ENCODE measurements around the gene EBF3. TPM values are rescaled to one million over a fixed set of nuclear protein-coding genes. Genes with fewer than 3 reads are reported as not detected.
A peak's percentile ranks its signal among the peaks of the same experiment; 100 is the strongest.

EBF3 gene
- total RNA-seq, 1 experiment from 2014 or later = not detected

DNA sequence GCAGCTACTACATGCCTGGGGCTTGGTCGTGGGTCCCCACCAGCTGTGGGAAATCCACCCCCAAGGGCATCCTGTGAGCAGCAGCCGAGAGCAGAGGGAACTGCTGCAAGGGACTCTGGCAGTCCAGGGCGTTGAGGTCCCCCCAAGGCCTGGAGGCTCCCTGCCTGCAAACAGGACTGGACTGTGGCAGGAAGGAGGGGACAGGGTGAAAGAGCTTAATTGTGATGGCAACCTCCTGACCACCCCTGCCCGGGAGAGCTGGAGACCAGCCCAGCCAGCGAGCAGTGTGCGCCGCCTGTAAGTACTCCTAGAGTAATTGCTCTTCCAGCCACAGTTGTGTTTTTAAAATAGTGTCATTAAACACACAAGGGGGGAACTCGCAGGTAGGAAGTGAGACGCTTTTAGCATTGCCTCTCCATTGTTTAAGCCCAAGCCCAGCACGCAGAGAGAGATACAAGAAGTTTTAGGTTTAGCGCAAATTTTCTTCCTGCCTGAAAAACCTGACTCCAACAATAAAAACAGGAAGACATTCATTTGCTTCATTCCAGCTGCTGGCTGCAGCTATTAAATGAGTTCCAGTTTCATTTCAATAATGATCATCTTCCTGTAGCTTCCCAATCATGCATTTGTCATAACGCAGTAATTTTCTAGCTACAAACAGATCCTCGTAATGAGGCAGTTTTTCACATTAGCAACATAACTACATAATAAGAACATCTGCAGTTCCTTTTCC, 111.1 kb downstream of the EBF3 start:
- ChIA-PET CTCF (no interaction called here), POLR2A (ENCODE audit: unreplicated experiment) (no interaction called here)
- H3K9me2 ChIP-seq (ENCODE audit: insufficient read depth) = no peaks in the 10 kb centered on the region
- no peaks in the 10 kb centered on the region for H3K36me3 ChIP-seq (ENCODE audit: low read depth)
- no peak for DNase-seq
- peak; percentile 85; the same call in 1 of the 2 replicates for TF ChIP-seq EZH2 (IDR thresholded peaks at IDR 0.05; ENCODE audit: low read depth)
- TF ChIP-seq, protein P1, sequence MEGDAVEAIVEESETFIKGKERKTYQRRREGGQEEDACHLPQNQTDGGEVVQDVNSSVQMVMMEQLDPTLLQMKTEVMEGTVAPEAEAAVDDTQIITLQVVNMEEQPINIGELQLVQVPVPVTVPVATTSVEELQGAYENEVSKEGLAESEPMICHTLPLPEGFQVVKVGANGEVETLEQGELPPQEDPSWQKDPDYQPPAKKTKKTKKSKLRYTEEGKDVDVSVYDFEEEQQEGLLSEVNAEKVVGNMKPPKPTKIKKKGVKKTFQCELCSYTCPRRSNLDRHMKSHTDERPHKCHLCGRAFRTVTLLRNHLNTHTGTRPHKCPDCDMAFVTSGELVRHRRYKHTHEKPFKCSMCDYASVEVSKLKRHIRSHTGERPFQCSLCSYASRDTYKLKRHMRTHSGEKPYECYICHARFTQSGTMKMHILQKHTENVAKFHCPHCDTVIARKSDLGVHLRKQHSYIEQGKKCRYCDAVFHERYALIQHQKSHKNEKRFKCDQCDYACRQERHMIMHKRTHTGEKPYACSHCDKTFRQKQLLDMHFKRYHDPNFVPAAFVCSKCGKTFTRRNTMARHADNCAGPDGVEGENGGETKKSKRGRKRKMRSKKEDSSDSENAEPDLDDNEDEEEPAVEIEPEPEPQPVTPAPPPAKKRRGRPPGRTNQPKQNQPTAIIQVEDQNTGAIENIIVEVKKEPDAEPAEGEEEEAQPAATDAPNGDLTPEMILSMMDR (conservative IDR thresholded peaks at IDR 0.05) = no peak
- no peaks in the 10 kb centered on the region for H3K79me2 ChIP-seq (ENCODE audit: low read depth)
- H3K27me3 ChIP-seq (ENCODE audit: insufficient read depth, low read depth) = peaks cover 95% of the 10 kb centered on the region
- no peak overlapping the region for H3K27ac ChIP-seq
- intact Hi-C loops (cut with micrococcal nuclease; ENCODE audit: unreplicated experiment) = no loop called here
- no peak overlapping the region for H3K4me2 ChIP-seq
- no peak overlapping the region for H2AFZ ChIP-seq
- no TSS peak for BruUV-seq (replicated peaks)
- H3K4me3 ChIP-seq = no peak overlapping the region
- H3K4me1 ChIP-seq (replicated peaks; ENCODE audit: insufficient read depth) = no peaks in the 10 kb centered on the region
- H4K20me1 ChIP-seq (ENCODE audit: insufficient read depth) = no peaks in the 10 kb centered on the region
- H3F3A ChIP-seq (ENCODE audit: insufficient read depth, low read depth) = no peaks in the 10 kb centered on the region
- no peaks in the 10 kb centered on the region for H3K9me3 ChIP-seq (ENCODE audit: insufficient read depth, low read depth)

DNA sequence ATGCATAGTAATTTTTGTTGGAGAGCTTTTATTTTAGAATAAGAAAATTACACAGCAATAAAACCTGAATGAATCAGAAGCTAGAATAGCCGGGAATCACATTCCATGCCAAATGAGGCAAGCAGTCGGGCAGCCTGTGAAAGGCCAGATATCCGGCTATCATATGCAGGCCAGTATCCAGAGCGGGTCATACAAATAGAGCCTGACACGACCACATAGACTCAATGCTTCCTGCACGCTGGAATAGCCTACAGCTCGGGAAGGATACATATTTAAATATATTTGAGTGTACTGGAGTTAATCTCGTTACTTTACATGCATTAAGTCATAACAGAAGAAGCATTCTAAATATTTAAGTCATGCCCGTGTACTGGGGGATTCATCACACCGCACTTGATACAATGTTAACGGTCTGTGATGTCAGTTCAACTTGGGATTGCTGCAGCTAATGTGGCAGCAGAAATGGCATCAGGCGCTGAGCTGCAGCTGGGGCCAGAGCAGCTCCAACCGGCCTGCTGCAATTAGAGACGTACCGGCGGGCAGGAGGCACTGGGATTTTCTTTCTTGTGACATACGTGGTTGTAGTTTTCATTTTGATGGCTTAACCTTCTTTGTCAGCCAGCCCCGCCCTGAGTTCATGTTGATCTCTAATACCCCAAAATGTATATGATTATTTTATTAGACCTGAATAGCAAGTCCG, 112.0 kb downstream of the EBF3 start:
- Histone ChIP-seq H3K4me2 (no peak overlapping the region), H3F3A (ENCODE audit: insufficient read depth, low read depth) (no peaks in the 10 kb centered on the region), H2AFZ (no peak overlapping the region), H3K9me2 (ENCODE audit: insufficient read depth) (no peaks in the 10 kb centered on the region), H3K9me3 (ENCODE audit: insufficient read depth, low read depth) (no peaks in the 10 kb centered on the region), H3K79me2 (ENCODE audit: low read depth) (no peaks in the 10 kb centered on the region), H3K36me3 (ENCODE audit: low read depth) (no peaks in the 10 kb centered on the region), H3K4me3 (no peak overlapping the region), H3K4me1 (replicated peaks; ENCODE audit: insufficient read depth) (no peaks in the 10 kb centered on the region), H3K27me3 (ENCODE audit: insufficient read depth, low read depth) (peaks cover 94% of the 10 kb centered on the region), H3K27ac (no peak overlapping the region), H4K20me1 (ENCODE audit: insufficient read depth) (no peaks in the 10 kb centered on the region)
- TF ChIP-seq, protein P1 (conservative IDR thresholded peaks at IDR 0.05) = no peak
- TF ChIP-seq EZH2 (IDR thresholded peaks at IDR 0.05; ENCODE audit: low read depth) = no peak
- no peak for DNase-seq
- POLR2A ChIA-PET (ENCODE audit: unreplicated experiment) = no interaction called here
- CTCF ChIA-PET = no interaction called here
- intact Hi-C loops (cut with micrococcal nuclease; ENCODE audit: unreplicated experiment) = no loop called here
- no TSS peak for BruUV-seq (replicated peaks)

DNA sequence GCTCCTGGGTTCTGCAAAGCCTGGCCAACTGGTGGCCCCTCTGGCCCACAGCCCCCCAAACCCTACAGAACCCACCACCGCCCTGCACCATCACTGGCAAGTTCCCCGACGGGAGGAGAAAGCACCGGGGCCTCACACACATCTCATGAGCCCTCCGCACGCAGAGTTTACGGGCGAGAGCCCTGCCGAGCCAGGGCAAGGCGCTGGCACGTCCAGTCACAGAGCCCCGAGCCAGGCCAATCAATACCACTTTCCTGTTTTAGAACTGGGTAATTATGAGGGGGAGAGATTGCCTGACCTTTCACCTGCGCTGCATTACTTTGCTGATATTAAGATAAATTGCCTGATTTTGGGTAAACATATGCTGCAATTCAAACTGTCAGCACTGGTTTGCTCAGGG, 113.3 kb downstream of the EBF3 start:
- H3K4me2 ChIP-seq = no peak overlapping the region
- no TSS peak for BruUV-seq (replicated peaks)
- H3K27me3 ChIP-seq (ENCODE audit: insufficient read depth, low read depth) = peaks cover 92% of the 10 kb centered on the region
- no peak overlapping the region for H3K4me3 ChIP-seq
- no peaks in the 10 kb centered on the region for H3K36me3 ChIP-seq (ENCODE audit: low read depth)
- no peaks in the 10 kb centered on the region for H3K9me2 ChIP-seq (ENCODE audit: insufficient read depth)
- no peaks in the 10 kb centered on the region for H4K20me1 ChIP-seq (ENCODE audit: insufficient read depth)
- CTCF ChIA-PET = no interaction called here
- POLR2A ChIA-PET (ENCODE audit: unreplicated experiment) = no interaction called here
- no peaks in the 10 kb centered on the region for H3K9me3 ChIP-seq (ENCODE audit: insufficient read depth, low read depth)
- intact Hi-C loops (cut with micrococcal nuclease; ENCODE audit: unreplicated experiment) = no loop called here
- no peaks in the 10 kb centered on the region for H3F3A ChIP-seq (ENCODE audit: insufficient read depth, low read depth)
- no peaks in the 10 kb centered on the region for H3K79me2 ChIP-seq (ENCODE audit: low read depth)
- H3K27ac ChIP-seq = no peak overlapping the region
- TF ChIP-seq, protein P1 (conservative IDR thresholded peaks at IDR 0.05) = no peak
- TF ChIP-seq EZH2 (IDR thresholded peaks at IDR 0.05; ENCODE audit: low read depth) = no peak
- no peak for DNase-seq
- H3K4me1 ChIP-seq (replicated peaks; ENCODE audit: insufficient read depth) = no peaks in the 10 kb centered on the region
- no peak overlapping the region for H2AFZ ChIP-seq

All from PC-9 (cell line).